HuH-7.5 (cell line): ENCODE results near the gene LDHB.
"Not testable (repeated sequence)": the region's sequence is repeated elsewhere in the genome, so short reads cannot be mapped to it uniquely, and the experiment has no call there.

Experiments
- DNase-seq: peaks from one replicate; pipeline ENCODE4 v3.0.0; 2011; ENCODE audit warnings: low spot score

Gene LDHB

GRCh38 chr12:21607701-21608100, 49.9 kb downstream of the LDHB start:
- no peak for DNase-seq

- no peak for DNase-seq
These were observed 51.5 kb downstream of the LDHB start for GRCh38 chr12:21606175-21606574.

GRCh38 chr12:21604245-21605101, 53.2 kb downstream of the LDHB start, which contains the start of gene GYS2:
GYS2 (minus strand) TSS chr12:21604847; CDS start chr12:21604592, 255 bp downstream.
- DNase-seq = no peak

- DNase-seq = no peak
These were observed 54.9 kb downstream of the LDHB start for GRCh38 chr12:21602774-21603173.

- no peak for DNase-seq
These were observed 57.4 kb downstream of the LDHB start for GRCh38 chr12:21600196-21600595.

- no peak for DNase-seq
These were observed 58.3 kb downstream of the LDHB start for GRCh38 chr12:21599143-21599999.

GRCh38 chr12:21598651-21599050, 59.0 kb downstream of the LDHB start:
- no peak for DNase-seq

DNA sequence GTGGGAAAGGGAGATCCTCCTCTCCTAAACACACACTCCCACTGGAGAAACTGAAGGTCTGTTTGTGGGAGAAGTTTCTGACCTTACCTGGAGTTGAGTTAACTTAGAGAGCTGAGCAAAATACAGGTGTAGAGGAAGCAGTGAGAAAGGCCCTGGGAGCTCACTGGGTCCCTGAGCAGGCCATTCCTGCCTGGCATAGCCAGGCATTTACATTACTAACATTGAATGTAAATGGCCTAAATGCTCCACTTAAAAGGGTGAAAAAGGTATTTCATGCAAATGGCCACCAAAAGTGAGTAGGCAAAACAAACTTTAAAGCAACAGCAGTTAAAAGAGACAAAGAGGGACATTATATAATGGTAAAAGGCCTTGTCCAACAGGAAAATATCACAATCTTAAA, 62.3 kb downstream of the LDHB start:
- DNase-seq = not testable (repeated sequence)

DNA sequence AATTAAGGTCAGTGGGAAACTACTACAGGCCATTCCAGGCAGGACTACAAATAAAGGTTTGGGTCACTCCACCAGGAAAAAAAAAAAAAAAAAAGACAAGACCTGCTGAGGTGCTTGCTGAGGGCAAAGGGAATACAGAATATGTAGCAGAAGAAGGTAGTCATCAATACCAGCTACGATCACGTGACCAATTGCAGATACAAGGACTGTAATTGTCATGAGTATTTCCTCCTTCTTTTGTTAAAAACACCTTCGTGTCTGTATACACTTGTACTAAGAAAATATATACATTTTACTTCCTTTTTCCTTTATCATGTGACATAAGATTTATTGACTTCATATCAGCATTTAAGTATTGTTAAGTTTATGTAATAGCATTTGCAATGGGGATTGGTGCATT, 72.2 kb downstream of the LDHB start:
- no peak for DNase-seq
